IPS-11a (cell line): ENCODE results near the gene AKT3.
"Not testable (repeated sequence)": the region's sequence is repeated elsewhere in the genome, so short reads cannot be mapped to it uniquely, and the experiment has no call there.

ENCODE experiments used
- H3K4me3 ChIP-seq: one replicate; pipeline ENCODE4 v1.5.1; 2013; ENCODE audit warnings: low read depth, low read length, control low read depth

Gene AKT3

DNA sequence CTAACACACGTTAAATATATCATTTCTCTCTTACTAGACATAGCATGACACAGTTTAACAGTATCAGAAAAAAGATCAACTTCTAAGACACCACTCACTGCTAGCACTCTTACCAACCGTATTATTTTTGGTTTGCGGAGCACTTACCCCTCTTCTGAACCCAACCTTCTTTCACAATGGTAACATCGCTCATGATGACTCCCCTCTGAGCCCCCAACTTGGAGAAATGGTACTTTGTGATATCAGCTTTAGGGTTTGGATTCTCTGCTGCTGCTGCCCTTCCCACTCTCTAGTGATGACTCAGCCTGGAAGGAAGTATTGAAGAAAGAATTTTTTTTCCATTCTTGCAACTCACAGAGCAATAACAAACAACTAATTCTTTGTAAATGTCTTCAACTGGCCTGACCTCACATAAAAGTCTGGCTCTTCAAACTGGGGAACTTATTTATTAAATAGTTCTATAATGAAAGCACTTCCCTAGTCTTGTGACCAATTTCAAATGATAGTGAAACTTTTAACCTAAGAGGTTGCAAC is 7.0 kb downstream of the AKT3 start:
- no peak overlapping the region for H3K4me3 ChIP-seq

DNA sequence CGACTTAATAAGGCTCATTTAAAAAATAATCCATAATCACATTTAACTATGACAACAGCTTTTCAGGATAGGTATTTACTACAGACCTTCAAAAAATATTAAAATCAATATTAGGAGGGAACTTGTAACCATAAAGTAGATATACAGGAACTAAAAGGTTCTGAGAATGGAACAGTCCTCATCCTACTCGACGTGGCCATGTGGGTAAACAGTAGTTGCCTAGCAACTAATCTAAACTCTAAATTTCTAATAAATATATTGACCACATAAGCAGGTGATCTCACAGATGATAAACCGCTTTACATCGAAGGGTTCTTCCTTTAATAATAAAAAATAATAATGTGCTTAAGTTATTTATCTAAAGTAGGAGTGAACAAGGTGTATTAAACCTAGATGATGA is 7.9 kb downstream of the AKT3 start:
- H3K4me3 ChIP-seq, result no peak overlapping the region

- H3K4me3 ChIP-seq, result no peak overlapping the region
These were observed 8.5 kb downstream of the AKT3 start for GRCh38 chr1:243841507-243841906.

DNA sequence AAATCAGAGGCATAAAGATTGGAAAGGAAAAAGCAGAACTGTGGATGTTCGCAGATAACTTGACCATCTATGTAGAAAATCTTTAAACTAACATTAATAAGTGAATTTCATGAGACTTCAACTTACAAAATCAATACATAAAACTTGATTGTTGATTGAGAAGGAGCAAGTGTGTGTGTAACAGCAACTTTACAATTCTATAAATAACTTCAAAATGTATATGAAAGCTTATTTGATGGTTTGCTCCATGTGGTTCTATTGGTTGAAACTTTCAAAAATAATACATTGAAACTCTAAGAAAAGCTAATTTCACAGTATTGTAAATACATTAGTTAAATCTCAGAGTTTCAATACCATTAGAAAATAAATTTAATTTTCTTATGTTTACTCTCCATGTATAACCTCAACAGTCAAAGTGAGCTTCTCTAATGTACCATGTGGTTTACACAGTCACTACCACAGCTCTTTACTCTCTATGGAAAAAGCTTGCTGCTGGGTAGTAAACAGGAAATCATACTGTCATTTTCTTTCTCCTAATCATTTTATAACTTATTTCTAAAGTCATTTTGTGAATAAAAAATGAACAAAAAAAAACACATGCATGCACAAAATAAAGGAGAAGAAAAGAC is 12.0 kb downstream of the AKT3 start:
- no peak overlapping the region for H3K4me3 ChIP-seq

DNA sequence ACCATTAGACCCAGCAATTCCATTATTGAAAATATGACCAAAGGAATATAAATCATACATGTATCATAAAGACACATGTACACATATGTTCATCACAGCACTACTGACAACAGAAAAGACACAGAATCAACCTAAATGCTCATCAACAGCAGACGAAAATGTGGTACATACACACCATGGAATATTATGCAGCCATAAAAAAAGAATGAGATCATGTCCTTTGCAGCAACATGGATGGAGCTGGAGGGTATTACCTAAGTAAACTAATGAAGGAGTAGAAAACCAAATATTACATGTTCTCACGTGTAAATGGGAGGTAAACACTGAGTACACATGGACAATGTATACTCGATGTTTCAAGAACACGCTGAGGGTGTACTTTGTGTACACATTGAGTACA is 15.9 kb downstream of the AKT3 start:
- no peak overlapping the region for H3K4me3 ChIP-seq

- H3K4me3 ChIP-seq, result no peak overlapping the region
These were observed 18.6 kb downstream of the AKT3 start for GRCh38 chr1:243831463-243831862.

- no peak overlapping the region for H3K4me3 ChIP-seq
These were observed 22.8 kb downstream of the AKT3 start for GRCh38 chr1:243827206-243827605.

- H3K4me3 ChIP-seq, result not testable (repeated sequence)
These were observed 25.1 kb downstream of the AKT3 start for GRCh38 chr1:243824907-243825306.

GRCh38 chr1:243821177-243821680 is 28.8 kb downstream of the AKT3 start:
- H3K4me3 ChIP-seq, result no peak overlapping the region

GRCh38 chr1:243819438-243819839 is 30.6 kb downstream of the AKT3 start:
- no peak overlapping the region for H3K4me3 ChIP-seq

DNA sequence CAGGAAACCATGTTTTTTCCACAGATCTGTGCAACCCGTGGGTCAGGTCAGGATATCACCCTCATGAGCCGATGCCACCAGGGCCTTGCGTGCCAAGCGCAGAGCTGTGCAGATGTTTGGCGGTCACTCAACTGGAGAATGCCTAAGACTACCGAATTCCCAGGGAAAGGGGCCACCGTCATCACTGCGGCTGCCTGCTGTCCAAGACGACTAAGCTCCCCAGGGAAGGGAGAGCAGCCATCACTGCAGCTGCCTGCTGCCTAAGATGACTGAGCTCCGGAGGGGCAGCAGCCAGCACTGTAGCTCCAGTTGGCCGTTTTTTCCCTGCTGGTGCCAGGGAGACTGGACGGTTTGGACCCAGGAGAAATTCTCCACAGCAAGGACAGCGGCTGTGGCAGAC is 31.1 kb downstream of the AKT3 start:
- H3K4me3 ChIP-seq, result no peak overlapping the region

GRCh38 chr1:243814718-243815117 is 35.3 kb downstream of the AKT3 start:
- H3K4me3 ChIP-seq, result no peak overlapping the region

- H3K4me3 ChIP-seq, result not testable (repeated sequence)
These were observed 42.7 kb downstream of the AKT3 start for GRCh38 chr1:243807346-243807745.

DNA sequence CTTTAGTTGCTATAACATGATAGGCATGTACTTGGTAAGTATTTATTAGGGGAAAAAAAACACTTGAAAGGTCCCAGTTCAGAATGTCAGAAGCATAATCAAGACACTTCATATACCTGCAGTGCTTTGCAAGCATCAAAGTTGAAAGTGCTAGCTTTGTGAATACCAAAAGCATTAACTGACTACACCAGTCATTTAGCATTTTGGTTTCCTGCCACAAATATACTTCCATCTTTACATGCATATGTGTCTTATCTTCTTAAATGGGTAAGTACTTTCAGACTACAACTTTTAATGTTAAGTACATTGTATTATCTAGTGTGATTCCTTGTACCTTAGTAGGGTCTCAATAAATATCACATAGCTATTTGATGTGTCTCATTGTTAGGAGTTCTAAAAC is 43.7 kb downstream of the AKT3 start:
- no peak overlapping the region for H3K4me3 ChIP-seq

DNA sequence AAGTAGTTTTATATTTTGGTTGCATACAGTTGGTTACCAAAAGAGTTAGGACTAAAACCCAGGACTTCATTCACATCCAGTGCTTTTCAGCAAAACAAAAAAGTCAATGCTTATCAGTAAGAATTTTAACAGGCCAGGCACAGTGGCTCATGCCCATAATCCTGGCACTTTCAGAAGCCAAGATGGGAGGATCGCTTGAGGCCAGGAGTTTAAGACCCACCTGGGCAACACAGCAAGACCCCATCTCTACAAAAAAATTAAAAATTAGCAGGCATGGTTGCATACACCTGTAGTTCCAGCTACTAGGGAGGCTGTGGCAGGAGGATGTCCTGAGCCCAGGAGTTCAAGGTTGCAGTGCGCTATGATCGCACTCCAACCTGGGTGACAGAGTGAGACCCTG is 47.3 kb downstream of the AKT3 start:
- H3K4me3 ChIP-seq, result no peak overlapping the region

GRCh38 chr1:243801378-243801777 is 48.7 kb downstream of the AKT3 start:
- H3K4me3 ChIP-seq, result no peak overlapping the region

- H3K4me3 ChIP-seq, result no peak overlapping the region
These were observed 50.1 kb downstream of the AKT3 start for GRCh38 chr1:243799908-243800307.

DNA sequence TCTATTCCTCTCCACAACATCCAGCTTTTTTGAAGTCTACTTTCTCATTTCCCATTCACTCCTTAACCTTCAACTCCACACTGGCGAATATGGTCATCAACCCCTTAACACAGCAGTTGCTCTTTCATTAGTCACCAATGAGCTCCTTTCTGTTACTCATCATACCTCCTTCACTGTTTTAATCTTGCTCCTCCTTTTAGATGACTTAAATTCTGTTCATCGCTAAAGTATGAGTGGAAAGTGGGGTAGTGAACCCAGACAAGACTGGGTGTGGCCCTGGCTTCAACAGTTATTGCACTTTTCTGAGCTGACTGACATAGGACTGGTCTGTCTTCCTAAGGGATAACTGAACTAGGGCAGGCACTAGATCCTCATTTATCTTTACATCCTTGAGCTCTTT is 51.3 kb downstream of the AKT3 start:
- no peak overlapping the region for H3K4me3 ChIP-seq

- no peak overlapping the region for H3K4me3 ChIP-seq
These were observed 54.0 kb downstream of the AKT3 start for GRCh38 chr1:243796016-243796415.

DNA sequence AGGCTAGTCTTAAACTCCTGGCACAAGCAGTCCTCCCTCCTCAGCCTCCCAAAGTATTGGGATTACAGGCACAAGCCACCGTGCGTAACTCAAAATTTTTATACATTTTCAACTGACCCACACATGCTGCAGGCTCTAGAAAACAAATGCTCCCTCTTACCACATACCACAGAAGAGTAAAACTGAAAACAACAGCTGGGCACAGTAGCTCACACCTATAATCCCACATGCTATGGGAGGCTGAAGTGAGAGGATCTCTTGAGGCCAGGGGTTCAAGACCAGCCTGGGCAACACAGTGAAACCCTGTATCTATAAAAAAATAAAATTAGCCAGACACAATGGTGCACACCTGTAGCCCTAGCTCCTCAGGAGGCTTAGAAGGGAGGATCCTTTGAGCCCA is 56.7 kb downstream of the AKT3 start:
- no peak overlapping the region for H3K4me3 ChIP-seq

DNA sequence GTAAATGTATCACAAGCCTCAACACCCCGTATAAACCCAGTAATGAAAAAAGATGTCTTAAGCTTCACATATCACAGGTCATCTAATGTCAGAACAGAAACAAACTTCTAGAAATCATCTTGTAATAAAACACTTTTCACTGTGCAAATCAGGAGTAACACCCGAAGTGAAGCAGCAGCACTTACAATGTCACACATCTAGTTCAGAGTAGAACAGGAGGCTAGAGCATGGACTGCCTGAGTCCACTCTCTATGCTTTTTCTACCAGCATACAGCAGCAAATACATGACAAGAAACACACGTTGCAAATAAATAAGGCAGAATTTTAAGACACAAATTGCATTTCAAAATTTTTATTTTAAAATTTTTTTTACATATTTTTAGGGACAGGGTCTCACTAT is 57.2 kb downstream of the AKT3 start:
- H3K4me3 ChIP-seq, result no peak overlapping the region

DNA sequence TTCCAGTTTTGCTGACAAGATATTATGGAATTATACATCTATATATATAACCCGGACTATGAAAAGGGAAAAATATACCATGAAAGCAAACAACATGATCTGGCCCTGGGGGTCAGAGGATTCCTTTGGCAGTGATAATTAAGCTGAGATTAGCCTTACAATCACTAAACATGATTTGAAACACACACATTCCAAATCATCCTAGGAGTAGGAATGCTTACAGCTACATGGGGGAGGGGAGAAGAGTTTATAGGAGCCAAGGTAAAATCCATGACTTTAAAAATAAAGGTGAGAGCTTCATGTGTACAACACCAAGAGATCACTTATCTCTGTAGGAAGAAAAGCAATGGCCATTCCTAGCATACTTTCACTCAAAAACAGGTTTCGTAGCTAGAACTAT is 57.6 kb downstream of the AKT3 start:
- H3K4me3 ChIP-seq, result no peak overlapping the region
